DMS79 (cell line): Measurements from ENCODE around the gene MAEA.

Experiments used
- DNase-seq: peaks from one replicate; lab custom pipeline; 2025; lab: John Stamatoyannopoulos, UW

MAEA gene

GRCh38 chr4:1289207-1290164 is at the start of gene MAEA:
Gene MAEA, plus strand, starts transcription at chr4:1289891. Its CDS starts 23 bp downstream, at chr4:1289914.
- peak; percentile 68 for DNase-seq

- no peak for DNase-seq
Measured at GRCh38 chr4:1239950-1240307, 49.8 kb upstream of the MAEA start.

GRCh38 chr4:1240721-1241465 is 48.8 kb upstream of the MAEA start:
- no peak for DNase-seq

GRCh38 chr4:1241466-1241935 is 48.2 kb upstream of the MAEA start:
- DNase-seq: no peak

- no peak for DNase-seq
Measured at GRCh38 chr4:1241936-1242505, 47.7 kb upstream of the MAEA start.

GRCh38 chr4:1242506-1243450 is 46.9 kb upstream of the MAEA start:
- DNase-seq: no peak

- no peak for DNase-seq
Measured at GRCh38 chr4:1243451-1244080, 46.1 kb upstream of the MAEA start.

GRCh38 chr4:1244081-1244977 is 45.4 kb upstream of the MAEA start:
- no peak for DNase-seq

- no peak for DNase-seq
Measured at GRCh38 chr4:1244978-1245471, 44.7 kb upstream of the MAEA start.

GRCh38 chr4:1245481-1246051 is 44.1 kb upstream of the MAEA start:
- DNase-seq: no peak

GRCh38 chr4:1246111-1246881 is 43.4 kb upstream of the MAEA start:
- no peak for DNase-seq

- DNase-seq: no peak
Measured at GRCh38 chr4:1246901-1247863, 42.5 kb upstream of the MAEA start.

GRCh38 chr4:1247864-1248244 is 41.8 kb upstream of the MAEA start:
- no peak for DNase-seq

- no peak for DNase-seq
Measured at GRCh38 chr4:1248245-1249147, 41.2 kb upstream of the MAEA start, which contains the start of gene CTBP1. Gene CTBP1, minus strand, starts transcription at chr4:1249130. Its CDS starts 7,799 bp downstream, at chr4:1241331.

GRCh38 chr4:1249148-1249730 is 40.5 kb upstream of the MAEA start:
- DNase-seq: no peak
